ENCODE data around the gene NABP1. TPM values are rescaled to one million over a fixed set of nuclear protein-coding genes. Genes with fewer than 3 reads are reported as not detected.

Gene NABP1
- total RNA-seq, 1 experiment from 2014 or later = 38.7 TPM

DNA sequence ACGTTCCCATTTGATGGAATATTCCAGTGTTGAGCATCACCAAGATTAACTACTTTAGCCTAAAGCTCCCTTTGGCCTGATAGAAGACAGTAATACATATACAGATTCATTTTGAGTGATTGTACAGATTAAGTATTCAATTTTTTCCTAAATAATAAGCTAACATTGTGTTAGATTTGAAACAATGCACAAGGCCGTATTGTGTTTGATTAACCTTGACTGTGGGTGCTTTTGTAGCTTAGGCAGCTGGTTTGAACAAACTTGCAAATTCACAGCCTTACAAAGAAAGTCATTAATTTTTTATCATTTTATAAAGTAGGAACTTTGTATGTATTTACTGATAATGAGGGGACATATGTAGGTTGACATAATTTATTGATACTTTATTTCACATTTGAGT, 29.6 kb downstream of the NABP1 start:
- CTCF ChIA-PET = interaction anchor here (0.6 kb wide), 1 partner anchor 22 kb away, joined by 4 read pairs; no protein-coding TSS in a partner anchor
- peaks cover 7% of the 10 kb centered on the region for H3K27me3 ChIP-seq (ENCODE audit: control insufficient read depth, insufficient read depth, low read length)
- ATAC-seq (no peak), DNase-seq (ENCODE audit: low read depth, low spot score) (no peak)
- no peak overlapping the region for H3K4me3 ChIP-seq (ENCODE audit: low read depth in 2 of 2, low read length in 2 of 2)
- POLR2A ChIA-PET = no interaction called here
- H3K36me3 ChIP-seq (ENCODE audit: control insufficient read depth, insufficient read depth, low read length) = no peaks in the 10 kb centered on the region
- intact Hi-C loops (cut with micrococcal nuclease; ENCODE audit: unreplicated experiment) = no loop called here
- in situ Hi-C loops (cut with HindIII; ENCODE audit: low pct_unique_long_range_greater_than_20kb, low sequenced_read_pairs) = no loop called here
- BruUV-seq (replicated peaks) = no TSS peak
- no peaks in the 10 kb centered on the region for H3K9me3 ChIP-seq (ENCODE audit: control insufficient read depth, insufficient read depth, low read depth, low read length)
- H3K27ac ChIP-seq (ENCODE audit: low read length) = no peak overlapping the region
- no peaks in the 10 kb centered on the region for H3K4me1 ChIP-seq (ENCODE audit: control insufficient read depth, insufficient read depth, low read length)
- TF ChIP-seq TCF7L2 (IDR thresholded peaks at IDR 0.05; ENCODE audit: low read depth, low read length) (no peak), POLR2AphosphoS5 (IDR thresholded peaks at IDR 0.05; ENCODE audit: low read depth, low read length) (no peak), CTCF (IDR thresholded peaks at IDR 0.05) (no peak), SIN3A (IDR thresholded peaks at IDR 0.05; ENCODE audit: borderline replicate concordance, insufficient read depth, low read depth, low read length) (no peak)
- TF ChIP-seq, protein P1, sequence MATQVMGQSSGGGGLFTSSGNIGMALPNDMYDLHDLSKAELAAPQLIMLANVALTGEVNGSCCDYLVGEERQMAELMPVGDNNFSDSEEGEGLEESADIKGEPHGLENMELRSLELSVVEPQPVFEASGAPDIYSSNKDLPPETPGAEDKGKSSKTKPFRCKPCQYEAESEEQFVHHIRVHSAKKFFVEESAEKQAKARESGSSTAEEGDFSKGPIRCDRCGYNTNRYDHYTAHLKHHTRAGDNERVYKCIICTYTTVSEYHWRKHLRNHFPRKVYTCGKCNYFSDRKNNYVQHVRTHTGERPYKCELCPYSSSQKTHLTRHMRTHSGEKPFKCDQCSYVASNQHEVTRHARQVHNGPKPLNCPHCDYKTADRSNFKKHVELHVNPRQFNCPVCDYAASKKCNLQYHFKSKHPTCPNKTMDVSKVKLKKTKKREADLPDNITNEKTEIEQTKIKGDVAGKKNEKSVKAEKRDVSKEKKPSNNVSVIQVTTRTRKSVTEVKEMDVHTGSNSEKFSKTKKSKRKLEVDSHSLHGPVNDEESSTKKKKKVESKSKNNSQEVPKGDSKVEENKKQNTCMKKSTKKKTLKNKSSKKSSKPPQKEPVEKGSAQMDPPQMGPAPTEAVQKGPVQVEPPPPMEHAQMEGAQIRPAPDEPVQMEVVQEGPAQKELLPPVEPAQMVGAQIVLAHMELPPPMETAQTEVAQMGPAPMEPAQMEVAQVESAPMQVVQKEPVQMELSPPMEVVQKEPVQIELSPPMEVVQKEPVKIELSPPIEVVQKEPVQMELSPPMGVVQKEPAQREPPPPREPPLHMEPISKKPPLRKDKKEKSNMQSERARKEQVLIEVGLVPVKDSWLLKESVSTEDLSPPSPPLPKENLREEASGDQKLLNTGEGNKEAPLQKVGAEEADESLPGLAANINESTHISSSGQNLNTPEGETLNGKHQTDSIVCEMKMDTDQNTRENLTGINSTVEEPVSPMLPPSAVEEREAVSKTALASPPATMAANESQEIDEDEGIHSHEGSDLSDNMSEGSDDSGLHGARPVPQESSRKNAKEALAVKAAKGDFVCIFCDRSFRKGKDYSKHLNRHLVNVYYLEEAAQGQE (IDR thresholded peaks at IDR 0.05; ENCODE audit: insufficient read depth in 1 of 2, low read depth in 2 of 2, low read length in 1 of 2) = no peak

DNA sequence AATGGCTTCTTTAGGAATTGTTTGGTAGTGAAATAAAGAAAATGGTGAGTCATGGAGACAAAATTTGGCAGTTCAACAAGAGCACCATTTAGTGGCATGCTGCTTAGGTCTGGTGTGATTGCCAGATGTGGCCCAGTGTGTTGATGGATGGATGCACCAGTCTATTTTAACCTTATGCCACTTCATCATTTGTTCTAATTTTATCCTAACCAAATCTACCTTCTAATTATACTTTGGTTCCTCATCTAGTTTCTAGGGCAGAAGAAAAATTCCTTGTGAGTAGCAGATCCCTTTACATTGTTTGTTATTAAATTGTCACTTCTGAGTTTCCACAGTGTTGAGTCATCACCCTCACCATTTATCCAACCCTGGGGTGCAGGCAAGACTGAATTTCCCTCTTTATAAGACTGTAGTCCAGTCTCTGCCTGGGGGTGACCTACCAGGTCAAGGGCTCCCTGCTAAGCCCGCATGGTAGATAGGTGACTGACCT, 32.5 kb downstream of the NABP1 start:
- ATAC-seq (no peak), DNase-seq (ENCODE audit: low read depth, low spot score) (no peak)
- TF ChIP-seq SIN3A (IDR thresholded peaks at IDR 0.05; ENCODE audit: borderline replicate concordance, insufficient read depth, low read depth, low read length) = no peak
- TF ChIP-seq, protein P1 (IDR thresholded peaks at IDR 0.05; ENCODE audit: insufficient read depth in 1 of 2, low read depth in 2 of 2, low read length in 1 of 2) = no peak
- TF ChIP-seq TCF7L2 (IDR thresholded peaks at IDR 0.05; ENCODE audit: low read depth, low read length) = no peak
- TF ChIP-seq CTCF (IDR thresholded peaks at IDR 0.05) = no peak
- TF ChIP-seq POLR2AphosphoS5 (IDR thresholded peaks at IDR 0.05; ENCODE audit: low read depth, low read length) = no peak
- POLR2A ChIA-PET = no interaction called here
- H3K4me3 ChIP-seq (ENCODE audit: low read depth in 2 of 2, low read length in 2 of 2) = no peak overlapping the region
- CTCF ChIA-PET = no interaction called here
- in situ Hi-C loops (cut with HindIII; ENCODE audit: low pct_unique_long_range_greater_than_20kb, low sequenced_read_pairs) = no loop called here
- no TSS peak for BruUV-seq (replicated peaks)
- H3K27ac ChIP-seq (ENCODE audit: low read length) = no peak overlapping the region
- H3K36me3 ChIP-seq (ENCODE audit: control insufficient read depth, insufficient read depth, low read length) = no peaks in the 10 kb centered on the region
- peaks cover 5% of the 10 kb centered on the region for H3K27me3 ChIP-seq (ENCODE audit: control insufficient read depth, insufficient read depth, low read length)
- H3K4me1 ChIP-seq (ENCODE audit: control insufficient read depth, insufficient read depth, low read length) = no peaks in the 10 kb centered on the region; the same call in 1 of the 2 replicates
- no peaks in the 10 kb centered on the region for H3K9me3 ChIP-seq (ENCODE audit: control insufficient read depth, insufficient read depth, low read depth, low read length)
- intact Hi-C loops (cut with micrococcal nuclease; ENCODE audit: unreplicated experiment) = no loop called here
